T-helper 22 cell (primary cell): Measurements from ENCODE around the gene PHLPP1.
"Not testable (repeated sequence)": the region's sequence is repeated elsewhere in the genome, so short reads cannot be mapped to it uniquely, and the experiment has no call there.

Source experiments
- DNase-seq: peaks from one replicate; pipeline ENCODE4 v3.0.0-alpha.2; 2020; ENCODE audit warnings: low read depth

The PHLPP1 gene

DNA sequence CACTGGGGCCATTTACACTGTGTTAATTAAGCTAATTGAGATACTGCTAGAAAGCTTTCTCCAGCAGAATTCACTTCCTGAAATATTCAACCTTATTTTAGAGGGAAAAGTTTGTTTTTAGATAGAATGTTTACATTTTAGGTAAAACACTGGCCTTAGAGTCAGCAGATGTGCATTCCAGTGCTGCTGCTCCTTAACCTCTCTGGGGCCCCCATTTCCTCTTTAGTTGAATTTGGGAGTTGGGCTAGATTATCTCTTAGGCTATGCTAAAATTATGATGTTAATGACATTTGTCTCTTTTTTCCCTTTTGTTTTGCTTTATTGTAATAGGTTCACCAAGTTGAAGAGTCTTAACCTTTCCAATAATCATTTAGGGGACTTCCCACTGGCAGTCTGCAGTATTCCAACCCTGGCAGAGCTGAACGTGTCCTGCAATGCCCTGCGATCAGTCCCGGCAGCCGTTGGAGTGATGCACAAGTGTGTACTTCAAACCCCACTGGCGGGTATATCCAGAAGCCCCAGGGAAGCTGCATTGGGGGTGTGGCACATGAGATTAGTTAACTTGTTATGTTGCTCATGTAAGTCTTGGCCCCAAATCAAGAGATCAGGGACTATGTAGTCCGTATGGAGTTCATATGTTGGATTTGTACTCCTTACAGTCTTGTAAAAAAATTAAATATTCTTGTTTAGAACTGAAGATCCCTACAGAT is 179.5 kb downstream of the PHLPP1 start:
- DNase-seq = no peak

- DNase-seq = no peak
Measured at GRCh38 chr18:62897153-62897552, 181.8 kb downstream of the PHLPP1 start.

DNA sequence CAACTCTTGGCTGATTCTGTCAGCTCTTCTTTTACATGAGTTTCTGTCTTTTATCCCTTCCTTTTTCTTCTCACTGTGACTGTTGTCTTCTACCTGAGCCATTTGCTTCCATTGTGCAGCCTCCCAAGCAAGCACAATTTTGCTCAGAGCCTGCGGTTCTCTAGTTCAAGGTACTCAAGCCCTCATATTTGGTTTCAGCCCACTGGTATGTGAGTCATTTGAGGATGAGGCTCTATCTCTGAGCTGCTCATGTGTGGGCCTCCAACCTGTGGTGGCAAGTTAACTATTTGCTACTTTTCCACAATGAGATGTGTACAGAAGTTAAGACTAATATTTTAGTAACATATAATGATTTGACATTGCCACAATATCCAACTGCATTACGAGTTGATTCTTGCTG is 183.0 kb downstream of the PHLPP1 start:
- DNase-seq = no peak

DNA sequence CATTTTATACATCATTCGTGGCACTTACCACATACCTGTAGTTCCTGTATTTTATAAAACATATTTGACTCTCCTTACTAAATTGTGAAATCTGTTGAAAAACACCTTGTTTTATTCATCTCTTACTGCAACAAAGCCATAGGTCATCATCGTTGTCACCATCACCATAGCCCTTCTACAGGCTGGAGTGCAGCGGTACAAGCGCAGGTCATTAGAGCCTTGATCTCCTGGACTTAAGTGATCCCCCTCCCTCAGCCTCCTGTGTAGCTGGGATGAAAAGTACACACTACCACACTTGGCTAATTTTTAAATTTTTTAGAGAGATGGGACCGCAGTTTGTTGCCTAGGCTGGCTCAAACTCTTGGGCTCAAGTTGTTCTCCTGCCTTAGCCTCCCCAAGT is 184.2 kb downstream of the PHLPP1 start:
- no peak for DNase-seq

DNA sequence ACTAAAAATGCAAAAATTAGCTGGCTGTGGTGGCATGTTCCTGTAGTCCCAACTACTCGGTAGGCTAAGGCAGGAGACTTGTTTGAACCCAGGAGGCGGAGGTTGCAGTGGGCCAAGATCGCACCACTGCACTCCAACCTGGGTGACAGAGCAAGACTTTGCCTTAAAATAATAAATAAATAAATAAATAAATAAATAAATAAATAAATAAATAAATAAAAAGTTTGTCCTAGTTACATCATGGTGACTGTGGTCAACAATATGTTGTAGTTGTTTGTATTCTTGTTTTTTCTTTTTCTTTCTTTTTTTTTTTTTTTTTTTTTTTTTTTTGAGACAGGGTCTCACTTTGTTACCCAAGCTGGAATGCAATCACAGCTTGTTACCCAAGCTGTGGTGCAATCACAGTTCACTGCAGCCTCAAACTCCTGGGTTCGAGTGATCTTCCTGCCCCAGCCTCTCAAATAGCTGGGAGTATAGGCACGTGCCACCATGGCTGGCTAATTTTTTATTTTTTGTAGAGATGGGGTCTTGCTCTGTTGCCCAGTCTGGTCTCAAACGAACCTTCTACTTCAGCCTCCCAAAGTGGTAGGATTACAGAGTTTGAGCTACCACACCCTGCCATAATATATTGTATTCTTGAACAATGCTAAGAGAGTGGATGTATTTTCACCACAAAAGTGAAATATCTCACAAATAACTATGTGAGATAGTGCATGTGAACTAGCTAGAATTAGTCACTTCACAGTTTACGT is 185.0 kb downstream of the PHLPP1 start:
- no peak for DNase-seq

GRCh38 chr18:62902776-62903175 is 187.4 kb downstream of the PHLPP1 start:
- no peak for DNase-seq

GRCh38 chr18:62904396-62905285 is 189.3 kb downstream of the PHLPP1 start:
- DNase-seq = no peak

DNA sequence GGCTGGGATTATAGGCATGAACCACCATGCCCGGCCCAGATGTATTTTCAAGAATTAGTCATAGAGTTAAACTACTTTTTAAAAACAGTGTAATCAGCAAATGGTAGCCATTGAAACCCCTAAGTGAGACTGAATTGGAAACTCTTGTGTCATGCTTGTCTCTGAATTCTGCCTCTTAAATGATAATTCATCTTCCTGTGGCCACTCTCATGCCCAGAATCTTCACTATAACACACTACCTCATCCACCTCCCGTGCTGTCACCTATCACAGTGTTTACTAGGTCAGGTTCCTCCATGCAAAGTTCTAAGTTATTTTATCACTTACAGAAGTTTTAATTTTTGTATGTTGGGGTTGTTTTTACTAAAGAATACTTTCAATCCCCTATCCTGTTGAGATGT is 197.5 kb downstream of the PHLPP1 start:
- DNase-seq = no peak

DNA sequence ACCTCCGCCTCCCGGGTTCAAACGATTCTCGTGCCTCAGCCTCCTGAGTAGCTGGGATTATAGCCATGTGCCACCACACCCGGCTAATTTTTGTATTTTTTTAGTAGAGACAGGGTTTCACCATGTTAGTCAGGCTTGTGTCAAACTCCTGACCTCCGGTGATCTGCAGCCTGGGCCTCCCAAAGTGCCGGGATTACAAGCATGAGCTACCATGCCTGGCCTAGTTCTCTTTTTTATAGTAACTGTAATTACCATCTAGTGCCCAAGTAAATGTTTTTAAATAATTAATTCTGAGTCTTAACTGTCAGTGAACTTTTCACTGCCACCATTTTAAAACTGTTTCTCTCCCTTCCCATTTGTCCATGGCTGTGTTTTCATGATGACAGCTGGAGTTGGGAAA is 198.5 kb downstream of the PHLPP1 start:
- DNase-seq = not testable (repeated sequence)

- no peak for DNase-seq
Measured at GRCh38 chr18:62914871-62915392, 199.6 kb downstream of the PHLPP1 start.

- DNase-seq = no peak
Measured at GRCh38 chr18:62918361-62918760, 203.0 kb downstream of the PHLPP1 start.

GRCh38 chr18:62919109-62919838 is 203.9 kb downstream of the PHLPP1 start:
- DNase-seq = no peak

- no peak for DNase-seq
Measured at GRCh38 chr18:62925031-62925688, 209.8 kb downstream of the PHLPP1 start.

- no peak for DNase-seq
Measured at GRCh38 chr18:62928326-62928725, 213.0 kb downstream of the PHLPP1 start.

GRCh38 chr18:62933261-62933887 is 218.0 kb downstream of the PHLPP1 start:
- DNase-seq = no peak

- no peak for DNase-seq
Measured at GRCh38 chr18:62935994-62936393, 220.7 kb downstream of the PHLPP1 start.

DNA sequence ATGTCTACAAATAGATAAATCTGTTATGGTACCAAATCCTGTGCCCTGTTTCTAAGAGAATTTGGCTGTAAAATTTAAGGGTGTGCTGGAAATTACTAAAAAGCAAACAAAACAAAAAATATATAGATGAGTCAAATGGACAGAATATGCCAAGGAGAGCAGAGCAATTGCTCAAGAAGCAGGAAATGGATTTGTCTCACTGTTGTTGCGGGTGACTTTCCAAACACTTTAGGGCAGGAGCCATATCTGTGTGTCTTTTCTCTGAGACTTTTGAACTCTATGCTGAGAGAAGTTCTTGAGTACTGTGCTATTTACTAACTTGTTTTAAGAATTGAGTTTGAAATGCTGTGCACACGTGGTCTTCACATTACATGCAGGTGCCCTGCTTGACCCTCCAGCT is 221.7 kb downstream of the PHLPP1 start:
- no peak for DNase-seq

DNA sequence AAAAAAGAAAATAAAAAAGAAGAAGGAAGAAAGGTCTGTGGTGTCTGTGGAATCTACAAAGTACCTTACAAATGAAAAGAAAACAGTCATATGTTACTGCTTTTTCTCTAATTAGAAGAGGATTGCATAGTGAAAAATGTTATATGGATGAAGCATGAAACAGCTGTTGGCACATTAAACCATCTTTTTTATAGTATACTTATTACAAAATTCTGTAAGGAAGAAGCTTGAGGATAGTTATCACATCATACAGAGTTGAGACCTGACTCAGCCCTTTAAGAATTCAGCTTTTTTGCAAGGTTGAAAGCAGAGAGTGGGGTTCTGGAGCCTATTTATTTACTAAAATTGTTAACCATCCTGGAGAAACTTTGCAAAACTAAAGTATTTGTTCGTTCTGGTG is 222.7 kb downstream of the PHLPP1 start:
- DNase-seq = no peak

DNA sequence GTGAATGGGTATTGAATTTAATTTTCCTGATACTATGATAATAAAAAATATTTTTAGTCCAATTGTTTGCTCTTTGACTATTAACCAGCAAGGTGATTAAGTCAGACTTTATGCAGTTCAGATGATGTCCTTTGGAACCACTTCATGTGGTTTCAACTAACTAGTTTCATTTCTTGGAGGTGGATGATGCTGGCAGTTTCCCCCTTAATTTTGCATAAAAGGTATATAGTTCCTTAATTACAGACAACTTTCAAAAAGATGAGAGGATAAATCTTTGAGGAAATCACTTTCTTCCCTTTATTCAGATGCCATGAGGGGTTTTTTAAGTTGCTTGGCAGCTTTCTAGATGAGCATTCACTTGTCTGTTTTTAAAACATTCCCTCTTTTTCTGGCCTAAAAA is 223.1 kb downstream of the PHLPP1 start:
- DNase-seq = no peak

GRCh38 chr18:62939433-62939832 is 224.1 kb downstream of the PHLPP1 start:
- no peak for DNase-seq

GRCh38 chr18:62939926-62940325 is 224.6 kb downstream of the PHLPP1 start:
- DNase-seq = no peak
